ENCODE data around the gene CFDP1. TPM values are rescaled to one million over a fixed set of nuclear protein-coding genes. Genes with fewer than 3 reads are reported as not detected.

The CFDP1 gene
- total and polyA plus RNA-seq, 2 of the 13 experiments (the other 11 are each of a cell fraction or from before 2014, with no cell fraction given) = 78.6 to 153 TPM

- TF ChIP-seq DMTF1 (CRISPR knock-in tag; IDR thresholded peaks at IDR 0.05) (no peak), ZNF496 (CRISPR knock-in tag; IDR thresholded peaks at IDR 0.05; ENCODE audit: insufficient replicate concordance) (no peak), EP300 (IDR thresholded peaks at IDR 0.05; ENCODE audit: low read depth in 2 of 2, low read length in 2 of 2) (peak; percentile 82 to 93), EP300 (CRISPR knock-in tag; IDR thresholded peaks at IDR 0.05; ENCODE audit: borderline replicate concordance) (peak; percentile 98), TCF12 (IDR thresholded peaks at IDR 0.05) (no peak), TCF12 (CRISPR knock-in tag; IDR thresholded peaks at IDR 0.05) (no peak), ZFP41 (CRISPR knock-in tag; IDR thresholded peaks at IDR 0.05; ENCODE audit: borderline replicate concordance) (no peak), ZNF547 (CRISPR knock-in tag; IDR thresholded peaks at IDR 0.05) (no peak), IRF1 (CRISPR knock-in tag; IDR thresholded peaks at IDR 0.05; ENCODE audit: low read depth) (no peak), ZMAT5 (CRISPR knock-in tag; IDR thresholded peaks at IDR 0.05; ENCODE audit: borderline replicate concordance, low read depth) (no peak), BCL3 (CRISPR knock-in tag; IDR thresholded peaks at IDR 0.05) (no peak), ZNF556 (CRISPR knock-in tag; IDR thresholded peaks at IDR 0.05; ENCODE audit: borderline replicate concordance) (no peak; the same call in 1 of the 2 replicates), ZNF10 (CRISPR knock-in tag; IDR thresholded peaks at IDR 0.05; ENCODE audit: borderline replicate concordance, low read depth) (no peak), SMAD9 (CRISPR knock-in tag; IDR thresholded peaks at IDR 0.05) (no peak), POLR2AphosphoS5 (IDR thresholded peaks at IDR 0.05; ENCODE audit: low read depth, low read length) (no peak), SALL2 (CRISPR knock-in tag; IDR thresholded peaks at IDR 0.05) (no peak; the same call in 1 of the 2 replicates), KDM2A (CRISPR knock-in tag; IDR thresholded peaks at IDR 0.05; ENCODE audit: borderline replicate concordance, low read depth) (peak; percentile 46; the same call in 1 of the 2 replicates), RBFOX2 (IDR thresholded peaks at IDR 0.05; ENCODE audit: low read depth, low read length) (no peak), ZNF878 (CRISPR knock-in tag; IDR thresholded peaks at IDR 0.05) (peak; percentile 41; the same call in 1 of the 2 replicates), E2F2 (CRISPR knock-in tag; IDR thresholded peaks at IDR 0.05; ENCODE audit: borderline replicate concordance) (no peak), ZNF503 (CRISPR knock-in tag; IDR thresholded peaks at IDR 0.05) (peak; percentile 39; the same call in 1 of the 2 replicates), ZNF343 (CRISPR knock-in tag; IDR thresholded peaks at IDR 0.05) (no peak)
Measured at GRCh38 chr16:75309899-75310430, 123.3 kb downstream of the CFDP1 start (continued).

Measured in HepG2 (cell line).